SK-N-MC (cell line): Measurements from ENCODE around the gene TBC1D3B.

ENCODE experiments used
- DNase-seq: peaks from one replicate; pipeline ENCODE4 v3.0.0-alpha.2; 2011; ENCODE audit warnings: low read depth, low spot score
- H3K27ac ChIP-seq: fragments of 200-600 bp; sonication (generic); 2 replicates; pipeline ENCODE4 v1.5.1; 2016; ENCODE audit warnings: mixed run types
- H3K36me3 ChIP-seq: fragments of 200-600 bp; sonication (generic); 2 replicates; pipeline ENCODE4 v1.6.1; 2017; ENCODE audit warnings: antibody characterized with exemption, low read length, mixed read lengths; ENCODE audit not compliant: insufficient read depth
- H3K4me3 ChIP-seq: fragments of 200-600 bp; sonication (generic); 2 replicates; pipeline ENCODE4 v1.5.1; 2016
- H3K9ac ChIP-seq: fragments of 200-600 bp; sonication (generic); 2 replicates; pipeline ENCODE4 v1.8.0; 2017; ENCODE audit warnings: mixed run types, mixed read lengths; ENCODE audit not compliant: insufficient read length
- H3K9me3 ChIP-seq: fragments of 200-600 bp; sonication (generic); 2 replicates; pipeline ENCODE4 v1.6.1; 2017; ENCODE audit warnings: low read depth, mild to moderate bottlenecking, antibody characterized with exemption, low read length, moderate library complexity, mixed read lengths
- EZH2 ChIP-seq: fragments of 200-600 bp; sonication (generic); IDR thresholded peaks from one replicate; pipeline ENCODE4 v1.6.1; 2017; ENCODE audit warnings: antibody characterized with exemption
- FOXP2 ChIP-seq: optimal IDR thresholded peaks from 2 replicates; pipeline ENCODE3; 2011; ENCODE audit warnings: mild to moderate bottlenecking, moderate library complexity; ENCODE audit not compliant: insufficient read depth; ENCODE audit errors: extremely low read length, control extremely low read depth

The TBC1D3B gene

GRCh38 chr17:36117505-36118382 lies 58.7 kb downstream of the TBC1D3B start:
- Histone ChIP-seq H3K27ac (no peak overlapping the region), H3K9ac (no peak overlapping the region), H3K36me3 (no peaks in the 10 kb centered on the region), H3K9me3 (no peaks in the 10 kb centered on the region), H3K4me3 (no peak overlapping the region)
- no peak for DNase-seq
- TF ChIP-seq FOXP2 (no peak), EZH2 (no peak)
